Mesenteric fat pad (tissue), 1 donor: ENCODE data around the gene TXNRD2. TPM values are rescaled to one million over a fixed set of nuclear protein-coding genes. Genes with fewer than 3 reads are reported as not detected.

Source experiments
- DNase-seq: peaks from one replicate; pipeline ENCODE4 v3.0.0-alpha.2; 2020; ENCODE audit warnings: low spot score
- total RNA-seq: library from RNA; stranded (reverse); fragmentation: NEBNext Ultra II Directional; extraction: Animal tissue kit (Norgen Biotek cat#: 25700); gene quantifications from one replicate; pipeline ENCODE4 v1.2.1, GENCODE V29; 2021
- donor health status: DM: yes; HTN: yes; CAD: no.

The TXNRD2 gene
- total RNA-seq, 1 donor from 2014 or later: 20.2 TPM

DNA sequence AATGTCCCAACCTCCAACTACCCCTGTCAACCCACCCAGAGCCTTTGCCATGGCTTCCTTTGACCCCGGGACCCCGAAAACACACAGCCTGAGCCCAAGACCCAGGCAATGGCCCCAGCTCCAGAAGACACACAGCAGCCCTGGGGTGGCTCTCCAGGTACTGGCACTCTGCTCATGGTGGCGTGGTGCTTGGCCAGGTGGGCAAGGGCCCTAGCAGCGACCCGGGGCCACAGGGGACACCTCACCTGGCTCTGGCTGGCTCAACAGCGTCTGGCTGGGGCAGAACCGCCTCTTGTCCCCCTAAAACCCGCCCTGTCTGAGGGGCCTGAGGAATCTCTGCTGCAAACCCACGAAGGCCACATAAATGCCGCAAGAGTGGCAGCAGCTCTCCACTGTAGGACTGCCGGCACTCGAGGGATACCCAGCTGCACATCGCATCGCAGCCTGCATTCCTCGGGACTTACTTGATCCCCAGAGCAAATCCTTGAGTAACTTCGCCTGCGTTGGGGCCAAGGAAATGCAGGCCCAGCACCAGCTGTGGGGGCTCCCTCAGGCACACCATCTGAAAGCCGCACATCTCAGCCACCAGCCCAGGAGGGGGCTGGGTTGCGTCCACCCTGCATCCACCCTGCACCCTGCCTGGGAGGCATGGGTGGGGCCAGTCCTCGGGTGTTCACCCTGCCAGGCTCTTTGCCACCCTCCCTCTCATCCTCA is 63.8 kb downstream of the TXNRD2 start:
- DNase-seq: peak; percentile 85

GRCh38 chr22:19876941-19877625 is 64.5 kb downstream of the TXNRD2 start:
- DNase-seq: no peak

- peak; percentile 81 for DNase-seq
Measured at GRCh38 chr22:19876314-19876940, 65.2 kb downstream of the TXNRD2 start.

- peak; percentile 84 for DNase-seq
Measured at GRCh38 chr22:19875531-19876313, 65.9 kb downstream of the TXNRD2 start.

GRCh38 chr22:19875061-19875530 is 66.5 kb downstream of the TXNRD2 start:
- DNase-seq: peak; percentile 84

DNA sequence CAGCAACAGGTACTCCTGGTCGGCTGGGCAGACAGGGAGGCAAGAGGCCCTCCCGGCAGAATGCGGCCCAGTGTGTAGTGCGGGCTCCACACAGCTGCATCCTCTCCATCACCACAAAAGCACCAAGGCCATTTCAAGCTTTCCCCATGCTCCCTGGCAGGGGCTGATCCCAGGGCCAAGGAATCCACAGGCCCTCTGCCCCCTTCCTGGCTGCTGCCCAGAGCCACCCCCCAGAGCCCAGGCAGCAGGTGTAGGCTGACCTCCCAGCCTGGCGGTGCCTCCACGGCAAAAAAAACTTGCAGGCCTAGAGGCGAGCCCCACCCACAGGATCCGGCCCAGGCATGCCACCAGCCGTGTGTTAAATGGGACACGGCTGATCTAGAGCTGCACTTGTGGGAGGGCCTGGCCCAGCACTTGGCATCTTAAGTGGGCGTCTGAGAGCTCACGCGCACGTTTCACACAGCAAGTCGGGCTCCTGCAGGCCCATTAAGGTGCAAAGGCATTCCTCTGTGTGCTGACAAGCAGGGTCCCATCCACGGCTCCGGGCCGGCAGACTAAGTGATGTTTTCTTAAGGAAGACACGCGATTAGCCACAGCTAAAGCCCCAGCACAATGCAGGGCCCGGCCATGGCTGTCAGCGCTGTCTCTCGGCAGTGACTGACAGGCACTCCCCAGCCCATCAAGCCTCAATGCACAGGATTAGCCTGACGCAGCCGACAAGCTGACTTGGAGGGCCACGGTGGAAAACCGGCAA is 67.1 kb downstream of the TXNRD2 start:
- DNase-seq: peak; percentile 84

DNA sequence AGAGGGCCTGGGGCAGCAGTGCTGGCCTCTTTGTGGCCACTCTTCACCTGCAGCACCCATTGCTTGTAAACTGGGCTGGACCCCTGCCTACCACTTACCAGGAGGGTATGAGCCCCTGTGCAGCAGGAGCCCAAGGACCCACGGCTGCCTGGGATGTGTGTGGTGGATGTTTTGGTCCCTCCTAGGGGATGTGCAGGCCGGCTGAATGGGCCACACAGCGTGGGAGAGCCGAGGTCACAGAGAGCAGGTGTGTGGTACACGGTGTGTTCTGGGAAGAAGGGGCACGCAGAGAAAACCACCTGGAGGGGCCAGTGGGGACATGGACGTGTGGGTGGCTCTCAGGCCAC is 67.7 kb downstream of the TXNRD2 start:
- DNase-seq: no peak

GRCh38 chr22:19873138-19873959 is 68.3 kb downstream of the TXNRD2 start:
- no peak for DNase-seq

- DNase-seq: peak; percentile 81
Measured at GRCh38 chr22:19872779-19873137, 68.9 kb downstream of the TXNRD2 start.

DNA sequence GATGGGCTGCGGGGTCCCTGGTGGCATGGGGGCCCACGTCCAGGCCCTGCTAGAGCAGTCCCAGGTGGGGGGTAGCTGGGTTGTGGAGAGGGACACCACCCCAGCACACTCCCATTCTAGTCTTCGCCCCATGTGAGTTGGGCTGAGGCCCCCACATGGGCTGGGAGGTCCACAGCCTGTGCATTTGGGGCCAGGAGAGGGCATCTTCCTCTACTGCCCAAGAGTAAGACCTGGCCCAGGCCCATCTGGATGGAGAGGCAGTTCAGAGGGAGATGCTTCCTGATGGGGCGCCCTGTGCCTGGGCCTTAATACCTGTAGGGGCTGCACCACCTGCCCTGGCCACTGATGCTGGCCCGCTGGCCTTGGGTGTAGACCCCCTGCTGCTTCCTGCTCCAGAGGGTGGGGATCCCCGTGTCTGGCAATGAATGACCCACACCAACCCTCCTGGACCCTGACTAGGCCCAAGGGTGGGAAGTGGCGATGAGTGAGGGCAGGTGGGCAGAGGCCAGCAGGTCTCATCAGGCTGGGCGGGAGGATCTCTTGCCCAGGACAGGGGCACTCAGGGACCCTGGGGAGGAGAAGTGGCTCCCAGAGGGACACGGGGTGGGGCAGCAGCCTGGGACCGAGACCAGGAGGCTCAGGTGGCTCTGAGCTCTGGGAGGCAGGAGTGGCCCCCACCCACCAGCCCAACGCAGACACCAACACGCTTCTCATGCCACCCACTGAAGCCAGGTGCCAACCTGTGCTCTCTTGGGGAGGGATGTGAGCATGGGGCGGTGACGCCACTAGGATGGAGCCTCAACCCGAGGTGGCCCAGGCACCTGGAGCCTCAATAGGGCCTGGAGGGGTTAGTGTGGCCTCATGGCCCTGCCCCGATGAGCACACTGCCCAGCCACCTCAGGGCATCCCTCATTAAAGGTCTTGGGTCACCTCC is 69.5 kb downstream of the TXNRD2 start:
- DNase-seq: no peak

GRCh38 chr22:19871023-19871844 is 70.4 kb downstream of the TXNRD2 start:
- peak; percentile 87 for DNase-seq

- DNase-seq: peak; percentile 76
Measured at GRCh38 chr22:19870153-19871022, 71.2 kb downstream of the TXNRD2 start.

DNA sequence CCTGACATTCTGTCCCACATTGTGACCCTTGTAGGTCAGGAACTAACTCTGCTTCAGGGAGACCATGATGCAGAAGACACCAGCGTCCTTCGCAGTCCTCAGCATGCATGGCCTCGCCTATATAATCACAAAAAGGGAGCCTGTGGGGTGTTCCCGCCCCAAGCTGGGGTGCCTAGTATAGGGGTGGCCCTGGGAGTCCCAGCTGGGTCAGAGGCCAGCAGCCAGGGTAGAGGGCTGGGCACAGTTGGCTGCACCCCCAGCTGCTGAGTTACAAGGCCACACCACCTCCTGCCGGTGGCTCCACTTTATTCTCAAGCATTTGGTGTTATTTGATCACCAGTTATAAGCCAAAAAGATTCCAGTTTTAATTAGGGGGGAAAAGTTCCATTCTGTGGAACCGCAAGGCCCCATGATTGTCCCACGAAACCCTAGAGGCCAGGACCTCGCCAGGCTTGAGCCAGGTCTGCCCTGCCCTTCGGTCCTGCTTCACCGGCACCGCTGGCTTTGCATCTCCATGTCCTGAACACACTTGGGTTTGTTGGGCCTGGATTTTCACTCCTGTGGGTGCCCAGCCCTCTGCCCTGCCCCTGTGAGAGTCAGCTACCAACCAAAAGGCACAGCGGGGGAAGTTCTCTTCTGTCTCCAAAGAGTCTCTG is 72.0 kb downstream of the TXNRD2 start:
- no peak for DNase-seq

GRCh38 chr22:19868773-19869471 is 72.7 kb downstream of the TXNRD2 start:
- DNase-seq: peak; percentile 85

DNA sequence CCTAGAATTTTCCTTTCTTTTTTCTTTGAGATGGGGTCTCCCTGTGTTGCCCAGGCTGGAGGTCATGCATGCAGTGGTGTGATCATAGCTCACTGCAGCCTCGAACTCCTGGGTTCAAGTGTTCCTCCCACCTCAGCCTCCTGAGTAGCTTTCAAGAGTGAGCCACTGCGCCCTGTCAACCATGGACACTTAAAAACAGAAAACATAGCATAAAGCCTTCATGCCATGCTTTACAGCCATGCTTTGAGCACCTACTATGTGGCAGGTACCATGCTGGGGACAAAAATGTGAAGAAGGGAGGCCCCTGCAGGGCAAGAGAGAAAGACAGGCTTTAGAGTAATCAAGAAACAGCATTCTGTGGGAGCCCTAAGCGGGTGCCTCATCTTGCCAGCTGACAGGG is 73.3 kb downstream of the TXNRD2 start:
- no peak for DNase-seq

DNA sequence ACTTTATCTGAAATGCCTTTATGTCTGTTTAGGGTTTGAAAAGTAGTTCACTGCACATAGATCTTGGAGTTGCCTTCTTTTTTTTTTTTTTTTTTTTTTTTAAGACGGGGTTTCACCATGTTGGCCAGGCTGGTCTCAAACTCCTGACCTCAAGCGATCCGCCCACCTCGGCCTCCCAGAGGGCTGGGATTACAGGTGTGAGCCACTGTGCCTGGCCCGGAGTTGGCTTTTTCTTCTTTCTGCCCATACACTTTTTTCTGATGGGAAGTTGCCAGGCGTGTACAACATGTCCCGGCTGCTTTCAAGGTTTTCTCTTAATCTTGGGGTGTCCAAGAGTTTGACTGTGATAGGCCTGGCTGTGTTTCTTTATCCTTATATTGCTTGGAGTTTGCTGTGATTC is 74.0 kb downstream of the TXNRD2 start:
- DNase-seq: no peak
